ENCODE measurements around the gene PSG2.
"Not testable (repeated sequence)": the region's sequence is repeated elsewhere in the genome, so short reads cannot be mapped to it uniquely, and the experiment has no call there.

- TF ChIP-seq, protein P1, sequence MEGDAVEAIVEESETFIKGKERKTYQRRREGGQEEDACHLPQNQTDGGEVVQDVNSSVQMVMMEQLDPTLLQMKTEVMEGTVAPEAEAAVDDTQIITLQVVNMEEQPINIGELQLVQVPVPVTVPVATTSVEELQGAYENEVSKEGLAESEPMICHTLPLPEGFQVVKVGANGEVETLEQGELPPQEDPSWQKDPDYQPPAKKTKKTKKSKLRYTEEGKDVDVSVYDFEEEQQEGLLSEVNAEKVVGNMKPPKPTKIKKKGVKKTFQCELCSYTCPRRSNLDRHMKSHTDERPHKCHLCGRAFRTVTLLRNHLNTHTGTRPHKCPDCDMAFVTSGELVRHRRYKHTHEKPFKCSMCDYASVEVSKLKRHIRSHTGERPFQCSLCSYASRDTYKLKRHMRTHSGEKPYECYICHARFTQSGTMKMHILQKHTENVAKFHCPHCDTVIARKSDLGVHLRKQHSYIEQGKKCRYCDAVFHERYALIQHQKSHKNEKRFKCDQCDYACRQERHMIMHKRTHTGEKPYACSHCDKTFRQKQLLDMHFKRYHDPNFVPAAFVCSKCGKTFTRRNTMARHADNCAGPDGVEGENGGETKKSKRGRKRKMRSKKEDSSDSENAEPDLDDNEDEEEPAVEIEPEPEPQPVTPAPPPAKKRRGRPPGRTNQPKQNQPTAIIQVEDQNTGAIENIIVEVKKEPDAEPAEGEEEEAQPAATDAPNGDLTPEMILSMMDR (IDR thresholded peaks at IDR 0.05; ENCODE audit: low read length): not testable (repeated sequence)
- TF ChIP-seq EZH2 (IDR thresholded peaks at IDR 0.05; ENCODE audit: borderline replicate concordance, low read length): not testable (repeated sequence)
These were observed 38.0 kb upstream of the PSG2 start for GRCh38 chr19:43120433-43121026.
